Endothelial cell (in vitro differentiated cells): Measurements from ENCODE around the gene ZNF135. TPM values are rescaled to one million over a fixed set of nuclear protein-coding genes. Genes with fewer than 3 reads are reported as not detected.

Source experiments
- DNase-seq: peaks from one replicate; pipeline ENCODE4 v3.0.0; 2021; ENCODE audit warnings: low spot score
- H3K27ac Mint-ChIP-seq: one replicate; pipeline ENCODE4 v1.8.0; 2021; ENCODE audit warnings: mixed read lengths, inconsistent platforms; ENCODE audit not compliant: unreplicated experiment
- H3K27me3 Mint-ChIP-seq: one replicate; pipeline ENCODE4 v1.8.0; 2021; ENCODE audit warnings: mild to moderate bottlenecking, moderate library complexity, mixed read lengths, inconsistent platforms; ENCODE audit not compliant: unreplicated experiment
- H3K36me3 Mint-ChIP-seq: one replicate; pipeline ENCODE4 v1.8.0; 2021; ENCODE audit warnings: mild to moderate bottlenecking, low read depth, mixed read lengths, inconsistent platforms; ENCODE audit not compliant: unreplicated experiment
- H3K4me1 Mint-ChIP-seq: one replicate; pipeline ENCODE4 v1.8.0; 2021; ENCODE audit warnings: mild to moderate bottlenecking, mixed read lengths, inconsistent platforms; ENCODE audit not compliant: unreplicated experiment
- H3K4me3 Mint-ChIP-seq: one replicate; pipeline ENCODE4 v1.8.0; 2021; ENCODE audit warnings: mild to moderate bottlenecking, mixed read lengths, inconsistent platforms; ENCODE audit not compliant: unreplicated experiment
- H3K9me3 Mint-ChIP-seq: one replicate; pipeline ENCODE4 v1.8.0; 2021; ENCODE audit warnings: mixed read lengths, inconsistent platforms; ENCODE audit not compliant: unreplicated experiment
- total RNA-seq: library from RNA; stranded (reverse); fragmentation: NEBNext Ultra II Directional; extraction: Animal tissue kit (Norgen Biotek cat#: 25700); gene quantifications from one replicate; pipeline ENCODE4 v1.2.1, GENCODE V29; 2021; ENCODE audit not compliant: unreplicated experiment
- TF ChIP-seq, protein P1 (sequence below): fragments of 200-600 bp; sonication (generic); IDR thresholded peaks from one replicate; pipeline ENCODE4 v1.5.0; 2021; ENCODE audit warnings: antibody characterized with exemption; ENCODE audit not compliant: unreplicated experiment

ZNF135 gene
- total RNA-seq, 1 donor from 2014 or later, result 1.1 TPM

DNA sequence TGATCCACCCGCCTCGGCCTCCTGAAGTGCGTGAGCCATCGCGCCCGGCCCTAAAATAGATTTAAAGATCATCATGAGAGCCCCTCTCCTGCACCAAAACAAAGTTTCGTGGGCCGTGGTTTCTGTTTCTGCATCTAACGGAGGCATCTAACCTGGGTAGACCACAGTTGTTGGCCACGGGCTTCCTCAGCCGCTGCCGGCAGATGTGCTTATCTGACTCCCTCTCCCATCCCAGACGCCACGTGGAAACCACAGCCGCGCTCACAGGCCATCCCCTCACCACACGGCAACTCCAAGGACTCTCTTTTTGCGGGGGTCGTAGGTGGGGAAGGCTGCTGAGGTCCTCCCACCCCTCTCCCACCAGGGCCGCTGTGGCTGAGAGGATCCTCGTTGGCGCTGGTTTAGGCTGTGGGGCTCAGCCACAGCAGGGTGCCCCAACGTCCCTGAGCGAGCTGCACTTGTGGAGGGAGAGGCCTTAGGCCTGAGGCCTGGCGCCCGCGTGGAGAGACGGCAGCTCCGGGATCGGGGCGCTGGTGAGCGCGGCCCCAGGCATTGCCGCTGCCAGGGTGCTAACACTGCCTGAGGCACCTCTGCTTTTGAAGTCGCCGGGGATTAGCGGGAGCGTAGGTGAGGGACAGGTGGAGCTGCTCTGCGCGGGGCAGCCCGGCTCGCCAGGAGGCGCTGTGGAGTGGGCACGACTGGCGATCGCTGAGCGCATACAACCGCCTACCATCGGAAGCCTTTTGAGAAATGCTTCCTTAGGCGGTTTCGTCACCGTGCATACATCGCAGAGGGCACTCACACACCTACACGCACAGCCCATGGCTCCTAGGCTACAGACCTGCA lies 16.4 kb upstream of the ZNF135 start:
- TF ChIP-seq, protein P1, sequence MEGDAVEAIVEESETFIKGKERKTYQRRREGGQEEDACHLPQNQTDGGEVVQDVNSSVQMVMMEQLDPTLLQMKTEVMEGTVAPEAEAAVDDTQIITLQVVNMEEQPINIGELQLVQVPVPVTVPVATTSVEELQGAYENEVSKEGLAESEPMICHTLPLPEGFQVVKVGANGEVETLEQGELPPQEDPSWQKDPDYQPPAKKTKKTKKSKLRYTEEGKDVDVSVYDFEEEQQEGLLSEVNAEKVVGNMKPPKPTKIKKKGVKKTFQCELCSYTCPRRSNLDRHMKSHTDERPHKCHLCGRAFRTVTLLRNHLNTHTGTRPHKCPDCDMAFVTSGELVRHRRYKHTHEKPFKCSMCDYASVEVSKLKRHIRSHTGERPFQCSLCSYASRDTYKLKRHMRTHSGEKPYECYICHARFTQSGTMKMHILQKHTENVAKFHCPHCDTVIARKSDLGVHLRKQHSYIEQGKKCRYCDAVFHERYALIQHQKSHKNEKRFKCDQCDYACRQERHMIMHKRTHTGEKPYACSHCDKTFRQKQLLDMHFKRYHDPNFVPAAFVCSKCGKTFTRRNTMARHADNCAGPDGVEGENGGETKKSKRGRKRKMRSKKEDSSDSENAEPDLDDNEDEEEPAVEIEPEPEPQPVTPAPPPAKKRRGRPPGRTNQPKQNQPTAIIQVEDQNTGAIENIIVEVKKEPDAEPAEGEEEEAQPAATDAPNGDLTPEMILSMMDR, result no peak
- H3K4me3 Mint-ChIP-seq, result no peak overlapping the region
- peaks cover 14% of the 10 kb centered on the region for H3K27me3 Mint-ChIP-seq
- H3K36me3 Mint-ChIP-seq, result peaks cover 39% of the 10 kb centered on the region
- H3K27ac Mint-ChIP-seq, result no peak overlapping the region
- no peak for DNase-seq
- H3K9me3 Mint-ChIP-seq, result peaks cover 45% of the 10 kb centered on the region
- H3K4me1 Mint-ChIP-seq, result no peaks in the 10 kb centered on the region

DNA sequence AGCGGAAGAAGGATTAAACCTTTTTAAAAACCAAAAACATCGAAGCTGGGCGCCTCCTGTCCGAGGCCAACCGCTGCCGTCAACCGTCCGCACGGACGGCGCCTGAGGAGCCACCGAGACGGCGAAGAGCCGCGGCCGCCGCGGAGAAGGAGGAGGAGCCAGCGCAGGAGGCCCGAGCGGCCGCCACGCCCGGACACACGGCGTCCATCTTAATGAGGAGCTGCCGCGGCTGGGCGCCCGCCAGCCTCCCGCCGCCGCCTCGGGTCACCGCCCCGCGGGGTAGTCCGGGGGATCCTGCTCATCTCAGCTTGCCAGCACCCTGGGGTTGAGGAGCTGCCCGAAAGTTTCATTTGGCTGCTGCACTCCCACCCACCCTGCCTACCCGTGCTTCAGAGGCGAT lies 14.7 kb upstream of the ZNF135 start:
- no peak for DNase-seq
- TF ChIP-seq, protein P1, result no peak
- no peaks in the 10 kb centered on the region for H3K4me1 Mint-ChIP-seq
- peaks cover 17% of the 10 kb centered on the region for H3K27me3 Mint-ChIP-seq
- H3K4me3 Mint-ChIP-seq, result no peak overlapping the region
- peaks cover 44% of the 10 kb centered on the region for H3K36me3 Mint-ChIP-seq
- no peak overlapping the region for H3K27ac Mint-ChIP-seq
- peaks cover 47% of the 10 kb centered on the region for H3K9me3 Mint-ChIP-seq

DNA sequence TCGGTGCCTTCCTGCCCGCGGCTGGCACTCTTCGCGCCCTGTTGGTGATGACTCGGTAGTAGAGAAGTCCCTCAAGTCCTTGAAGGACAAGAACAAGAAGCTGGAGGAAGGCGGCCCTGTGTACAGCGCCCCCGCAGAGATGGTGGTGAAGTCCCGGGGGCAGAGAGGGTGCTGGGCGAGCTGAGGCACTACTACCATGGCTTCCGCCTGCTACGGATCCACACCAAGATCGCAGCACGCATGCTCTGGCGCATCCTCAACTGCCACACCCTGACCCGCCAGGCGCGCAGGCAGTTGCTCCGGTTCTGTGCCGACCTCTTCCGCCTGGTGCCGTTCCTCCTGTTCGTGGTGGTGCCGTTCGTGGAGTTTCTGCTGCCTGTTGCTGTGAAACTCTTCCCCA lies 14.2 kb upstream of the ZNF135 start:
- H3K4me3 Mint-ChIP-seq, result no peak overlapping the region
- no peak overlapping the region for H3K27ac Mint-ChIP-seq
- H3K27me3 Mint-ChIP-seq, result peaks cover 17% of the 10 kb centered on the region
- TF ChIP-seq, protein P1, result no peak
- H3K4me1 Mint-ChIP-seq, result no peaks in the 10 kb centered on the region
- DNase-seq, result no peak
- H3K36me3 Mint-ChIP-seq, result peaks cover 48% of the 10 kb centered on the region
- peaks cover 52% of the 10 kb centered on the region for H3K9me3 Mint-ChIP-seq

DNA sequence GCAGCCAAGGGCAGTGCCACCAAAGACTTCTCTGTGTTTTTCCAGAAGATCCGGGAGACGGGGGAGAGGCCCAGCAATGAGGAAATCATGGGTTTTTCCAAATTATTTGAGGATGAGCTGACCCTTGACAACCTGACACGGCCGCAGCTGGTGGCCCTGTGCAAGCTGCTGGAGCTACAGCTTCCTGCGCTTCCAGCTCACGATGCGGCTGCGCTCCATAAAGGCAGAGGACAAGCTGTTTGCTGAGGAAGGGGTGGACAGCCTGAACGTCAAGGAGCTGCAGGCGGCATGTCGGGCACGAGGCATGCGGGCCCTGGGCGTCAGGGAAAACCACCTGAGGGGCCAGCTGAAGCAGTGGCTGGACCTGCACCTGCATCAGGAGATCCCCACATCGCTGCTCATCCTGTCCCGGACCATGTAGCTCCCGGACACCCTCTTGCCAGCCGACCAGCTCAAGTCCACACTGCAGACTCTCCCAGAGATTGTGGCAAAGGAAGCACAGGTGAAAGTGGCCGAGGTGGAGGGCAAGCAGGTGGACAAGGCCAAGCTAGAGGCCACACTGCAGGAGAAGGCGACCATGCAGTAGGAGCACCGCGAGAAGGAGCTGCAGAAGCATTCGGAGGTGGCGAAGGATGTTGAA lies 13.6 kb upstream of the ZNF135 start:
- peaks cover 49% of the 10 kb centered on the region for H3K36me3 Mint-ChIP-seq
- no peaks in the 10 kb centered on the region for H3K4me1 Mint-ChIP-seq
- no peak overlapping the region for H3K27ac Mint-ChIP-seq
- H3K9me3 Mint-ChIP-seq, result peaks cover 54% of the 10 kb centered on the region
- no peak overlapping the region for H3K4me3 Mint-ChIP-seq
- DNase-seq, result no peak
- H3K27me3 Mint-ChIP-seq, result peaks cover 19% of the 10 kb centered on the region
- TF ChIP-seq, protein P1, result no peak

DNA sequence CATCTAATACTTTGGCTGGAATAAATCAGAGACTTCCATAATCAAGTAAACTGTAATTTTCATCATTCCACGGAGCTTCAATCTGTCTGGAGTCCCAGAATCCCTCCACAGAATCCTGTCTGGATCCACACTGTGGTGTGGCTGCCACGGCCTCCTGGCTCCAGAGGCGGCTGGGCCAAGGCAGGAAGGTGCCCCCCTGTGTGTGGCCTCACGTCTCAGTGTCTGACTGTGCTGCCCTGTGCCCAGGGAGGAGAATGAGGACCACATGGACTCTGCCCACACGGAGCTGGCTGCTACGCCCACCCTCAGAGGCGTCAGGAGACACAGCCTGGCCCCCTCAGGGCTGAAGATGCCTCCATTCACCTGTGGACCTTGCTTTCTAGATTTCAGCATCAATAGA lies 12.2 kb upstream of the ZNF135 start:
- no peak overlapping the region for H3K27ac Mint-ChIP-seq
- no peak overlapping the region for H3K4me3 Mint-ChIP-seq
- no peak for DNase-seq
- H3K36me3 Mint-ChIP-seq, result peaks cover 41% of the 10 kb centered on the region
- TF ChIP-seq, protein P1, result no peak
- peaks cover 53% of the 10 kb centered on the region for H3K9me3 Mint-ChIP-seq
- H3K4me1 Mint-ChIP-seq, result no peaks in the 10 kb centered on the region
- peaks cover 20% of the 10 kb centered on the region for H3K27me3 Mint-ChIP-seq
